HG02642 (cell line): ENCODE measurements around the gene F8A3.
"Not testable (repeated sequence)": the region's sequence is repeated elsewhere in the genome, so short reads cannot be mapped to it uniquely, and the experiment has no call there.

Experiments used
- ATAC-seq: cut with Tn5 transposase; IDR thresholded peaks from one replicate; pipeline ENCODE4 v1.9.1; 2021; ENCODE audit warnings: mild to moderate bottlenecking; ENCODE audit not compliant: unreplicated experiment, poor library complexity

F8A3 gene

GRCh38 chrX:155458471-155458870 is at the start of gene F8A3:
Gene F8A3 (minus strand): TSS chrX:155458620. CDS start chrX:155458600, 20 bp downstream.
- peak; percentile 87 for ATAC-seq

DNA sequence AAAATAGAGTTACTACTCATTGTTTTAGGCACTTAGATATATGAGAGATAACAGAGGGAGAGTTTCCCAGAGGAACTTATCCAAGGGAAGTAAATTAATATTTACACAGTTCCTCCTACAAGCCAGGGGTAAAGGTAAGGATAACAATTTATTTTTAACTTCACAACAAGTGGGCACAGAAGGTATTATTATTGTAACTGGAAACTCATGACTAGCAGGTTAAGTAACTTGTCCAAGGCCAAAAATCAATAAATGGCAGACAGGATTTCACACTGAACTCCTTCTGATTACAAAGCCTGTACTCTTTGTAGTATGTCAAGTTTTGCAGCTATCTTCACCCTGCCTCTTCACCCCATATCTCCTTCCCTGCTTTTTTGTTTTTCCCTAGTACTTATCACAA is 46.9 kb upstream of the F8A3 start:
- no peak for ATAC-seq

GRCh38 chrX:155495134-155495533 is 36.7 kb upstream of the F8A3 start:
- not testable (repeated sequence) for ATAC-seq

DNA sequence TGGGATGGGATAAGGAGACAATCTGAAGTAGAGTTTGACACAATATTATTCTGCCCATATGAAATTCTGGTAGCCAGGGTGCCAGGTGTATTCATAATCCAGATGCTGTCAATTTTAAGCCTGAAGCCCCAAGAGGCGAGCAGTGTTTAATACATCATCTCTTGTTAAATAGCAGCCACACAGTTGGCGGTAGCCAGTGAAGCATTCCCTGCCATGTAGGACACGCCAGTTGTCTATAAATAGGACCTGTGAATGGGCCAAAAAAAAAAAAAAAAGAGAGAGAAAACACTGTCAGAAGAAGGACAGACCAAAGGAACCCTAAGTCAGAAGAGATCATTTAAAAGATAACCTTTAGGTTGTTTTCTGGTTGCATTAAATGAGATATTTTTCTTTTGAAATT is 33.0 kb upstream of the F8A3 start:
- not testable (repeated sequence) for ATAC-seq

GRCh38 chrX:155477136-155477535 is 18.7 kb upstream of the F8A3 start:
- not testable (repeated sequence) for ATAC-seq

DNA sequence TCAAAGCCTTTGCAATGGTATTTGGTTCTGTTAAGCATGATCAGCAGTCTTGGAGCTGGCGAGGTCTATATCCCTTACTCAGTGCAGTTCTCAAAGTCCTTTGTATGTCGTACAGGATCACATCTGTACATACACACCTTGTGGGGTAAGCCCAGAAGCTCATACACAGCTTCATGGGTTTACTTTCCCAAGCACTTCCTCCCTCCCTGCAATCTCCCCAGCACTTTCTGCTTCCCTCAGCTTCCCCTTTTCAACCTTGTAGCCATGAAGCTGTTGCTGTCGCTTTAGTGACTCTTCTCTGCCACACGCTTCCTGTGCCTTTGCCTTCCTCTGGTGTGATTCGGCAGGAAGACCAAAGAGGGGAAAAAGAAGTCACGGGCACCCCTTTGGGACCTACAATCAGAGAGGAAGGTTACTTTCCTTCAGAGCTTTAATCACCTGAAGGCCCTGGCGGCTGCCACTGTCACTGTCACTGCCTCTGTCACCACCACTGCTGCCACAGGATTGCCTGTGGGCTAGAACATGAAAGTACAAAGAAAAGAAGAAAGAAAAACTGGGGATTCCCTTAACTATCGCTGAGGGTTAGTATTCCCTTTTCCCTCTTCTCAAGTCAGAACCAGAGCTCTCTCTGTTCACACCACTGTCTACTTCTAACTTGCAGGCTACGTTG is 8.0 kb upstream of the F8A3 start:
- ATAC-seq: peak; percentile 69

- not testable (repeated sequence) for ATAC-seq
These were observed 2.1 kb upstream of the F8A3 start for GRCh38 chrX:155460501-155460900.

DNA sequence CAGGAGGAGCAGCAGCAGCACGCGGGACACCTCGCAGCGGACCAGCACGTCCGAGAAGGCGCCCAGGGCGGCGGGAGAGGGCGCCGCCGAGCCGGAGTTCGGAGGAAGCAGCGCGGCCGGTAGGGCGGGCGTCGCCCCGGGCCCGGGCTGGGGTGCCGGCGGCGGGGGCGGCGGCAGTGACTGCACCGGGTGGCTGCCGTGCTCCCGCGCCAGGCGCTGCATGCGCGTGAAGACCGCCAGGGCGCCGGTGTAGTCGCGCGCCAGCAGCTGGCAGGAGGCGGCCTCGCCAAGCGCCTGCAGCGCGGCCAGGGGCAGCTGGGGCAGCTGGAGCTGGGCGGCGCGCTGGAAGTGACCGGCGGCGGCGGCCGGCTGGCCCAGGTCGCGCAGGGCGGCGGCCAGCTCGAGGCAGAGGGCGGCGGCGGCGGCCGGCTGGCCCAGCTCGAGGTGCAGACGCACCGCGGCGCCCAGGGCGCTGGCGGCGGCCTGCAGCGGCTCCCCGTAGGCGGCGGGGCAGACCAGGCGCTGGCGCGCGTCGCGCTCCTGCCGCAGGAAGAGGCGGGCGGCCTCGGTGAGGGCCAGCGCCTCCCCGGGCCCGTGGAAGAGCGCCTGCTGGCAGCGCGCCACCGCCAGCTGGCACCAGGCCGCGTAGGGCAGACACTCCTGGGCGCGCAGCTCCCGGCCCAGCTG is 516 bp downstream of the F8A3 start:
- ATAC-seq: peak; percentile 69

- no peak for ATAC-seq
These were observed 17.3 kb downstream of the F8A3 start for GRCh38 chrX:155441097-155441496.

GRCh38 chrX:155435744-155436112 is 22.7 kb downstream of the F8A3 start:
- no peak for ATAC-seq

- no peak for ATAC-seq
These were observed 23.3 kb downstream of the F8A3 start for GRCh38 chrX:155434906-155435743.

DNA sequence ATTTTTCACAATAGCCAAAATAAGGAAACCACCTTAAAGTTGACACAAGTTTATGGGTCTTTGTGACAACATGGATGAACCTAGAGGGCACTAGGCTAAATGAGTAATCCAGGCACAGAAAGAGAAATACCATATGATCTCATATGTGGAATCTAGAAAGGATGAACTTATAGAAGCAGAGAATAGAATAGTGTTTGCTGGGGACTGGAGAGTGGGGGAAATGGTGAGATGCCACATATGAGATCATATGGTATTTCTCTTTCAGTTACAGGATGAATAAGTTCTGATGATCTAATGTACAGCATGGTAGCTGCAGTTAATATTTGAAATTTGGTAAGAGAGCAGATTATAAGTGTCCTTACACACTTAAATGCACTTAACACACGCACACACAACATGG is 40.7 kb downstream of the F8A3 start:
- no peak for ATAC-seq
